Measurements from ENCODE around the gene IGF1R.
"Not testable (repeated sequence)": the region's sequence is repeated elsewhere in the genome, so short reads cannot be mapped to it uniquely, and the experiment has no call there.

IGF1R gene

GRCh38 chr15:98611808-98612207 lies 36.5 kb upstream of the IGF1R start:
- Histone ChIP-seq H3K9me3 (no peaks in the 10 kb centered on the region), H3K4me3 (ENCODE audit: low read depth in 1 of 2, low read length in 1 of 2) (no peak overlapping the region), H3K36me3 (no peaks in the 10 kb centered on the region), H3K4me1 (ENCODE audit: control insufficient read depth in 1 of 2, insufficient read depth in 1 of 2, low read depth in 1 of 2, low read length in 1 of 2) (peaks cover 30 to 32% of the 10 kb centered on the region in 2 experiments), H3K27me3 (peaks cover 6% of the 10 kb centered on the region), H3K27ac (peak overlapping the region; percentile 57)
- TF ChIP-seq, protein P1, sequence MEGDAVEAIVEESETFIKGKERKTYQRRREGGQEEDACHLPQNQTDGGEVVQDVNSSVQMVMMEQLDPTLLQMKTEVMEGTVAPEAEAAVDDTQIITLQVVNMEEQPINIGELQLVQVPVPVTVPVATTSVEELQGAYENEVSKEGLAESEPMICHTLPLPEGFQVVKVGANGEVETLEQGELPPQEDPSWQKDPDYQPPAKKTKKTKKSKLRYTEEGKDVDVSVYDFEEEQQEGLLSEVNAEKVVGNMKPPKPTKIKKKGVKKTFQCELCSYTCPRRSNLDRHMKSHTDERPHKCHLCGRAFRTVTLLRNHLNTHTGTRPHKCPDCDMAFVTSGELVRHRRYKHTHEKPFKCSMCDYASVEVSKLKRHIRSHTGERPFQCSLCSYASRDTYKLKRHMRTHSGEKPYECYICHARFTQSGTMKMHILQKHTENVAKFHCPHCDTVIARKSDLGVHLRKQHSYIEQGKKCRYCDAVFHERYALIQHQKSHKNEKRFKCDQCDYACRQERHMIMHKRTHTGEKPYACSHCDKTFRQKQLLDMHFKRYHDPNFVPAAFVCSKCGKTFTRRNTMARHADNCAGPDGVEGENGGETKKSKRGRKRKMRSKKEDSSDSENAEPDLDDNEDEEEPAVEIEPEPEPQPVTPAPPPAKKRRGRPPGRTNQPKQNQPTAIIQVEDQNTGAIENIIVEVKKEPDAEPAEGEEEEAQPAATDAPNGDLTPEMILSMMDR (IDR thresholded peaks at IDR 0.05): no peak

DNA sequence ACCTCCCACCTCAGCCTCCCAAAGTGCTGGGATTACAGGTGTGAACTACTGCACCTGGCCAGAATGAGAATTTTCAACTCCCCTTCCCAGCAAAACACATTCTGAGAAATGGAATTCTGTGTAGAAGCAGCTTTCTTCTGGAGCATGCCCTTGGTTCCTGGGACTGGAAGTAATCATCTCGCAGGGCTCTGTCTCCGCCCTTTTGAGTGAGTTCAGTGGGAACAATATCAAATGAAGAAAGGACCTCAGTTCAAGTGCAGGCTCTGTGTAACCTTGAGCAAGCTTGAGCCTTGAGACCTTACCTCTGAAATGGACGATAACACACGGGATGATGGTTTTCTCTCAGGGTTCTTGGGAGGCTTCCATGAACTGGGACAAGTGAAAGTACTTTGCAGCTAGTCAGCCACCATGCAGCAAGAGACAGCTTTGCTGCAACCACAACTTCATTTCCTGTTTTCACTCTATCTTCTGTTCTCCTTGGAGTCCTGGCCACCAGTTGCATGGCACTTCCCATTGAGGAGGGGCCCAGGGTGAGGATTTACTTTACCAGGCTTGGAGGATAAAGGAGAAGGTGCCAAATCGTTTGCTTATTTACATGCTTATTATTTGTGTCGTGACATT lies 35.7 kb upstream of the IGF1R start:
- H3K9me3 ChIP-seq: no peaks in the 10 kb centered on the region
- TF ChIP-seq, protein P1 (IDR thresholded peaks at IDR 0.05): no peak
- H3K4me1 ChIP-seq (ENCODE audit: control insufficient read depth in 1 of 2, insufficient read depth in 1 of 2, low read depth in 1 of 2, low read length in 1 of 2): peaks cover 30 to 32% of the 10 kb centered on the region in 2 experiments
- H3K27ac ChIP-seq: peak overlapping the region; percentile 57
- H3K36me3 ChIP-seq: no peaks in the 10 kb centered on the region
- H3K4me3 ChIP-seq (ENCODE audit: low read depth in 1 of 2, low read length in 1 of 2): peak overlapping the region; percentile 6 to 32
- peaks cover 12% of the 10 kb centered on the region for H3K27me3 ChIP-seq

DNA sequence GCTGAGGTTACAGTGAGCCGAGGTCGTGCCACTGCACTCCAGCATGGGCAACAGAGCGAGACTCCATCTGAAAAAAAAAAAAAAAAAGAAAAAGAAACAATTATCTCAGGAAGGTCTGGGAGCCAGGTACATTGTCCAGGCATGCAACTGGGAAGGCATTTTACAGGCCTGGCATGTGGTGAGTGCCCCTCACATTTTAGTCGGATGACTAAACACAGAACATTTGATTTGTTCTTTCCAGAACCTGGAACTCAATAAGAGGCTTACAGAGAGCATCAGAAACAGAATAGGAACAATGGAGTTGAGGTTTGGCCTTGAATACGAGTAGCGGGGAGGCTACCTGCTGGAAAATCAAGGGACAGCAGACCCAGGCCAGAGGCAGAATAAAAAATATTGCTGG lies 33.7 kb upstream of the IGF1R start:
- no peaks in the 10 kb centered on the region for H3K9me3 ChIP-seq
- H3K27me3 ChIP-seq: peaks cover 29% of the 10 kb centered on the region
- H3K27ac ChIP-seq: no peak overlapping the region
- no peak overlapping the region for H3K4me3 ChIP-seq (ENCODE audit: low read depth in 1 of 2, low read length in 1 of 2)
- no peaks in the 10 kb centered on the region for H3K36me3 ChIP-seq
- peaks cover 30 to 32% of the 10 kb centered on the region in 2 experiments for H3K4me1 ChIP-seq (ENCODE audit: control insufficient read depth in 1 of 2, insufficient read depth in 1 of 2, low read depth in 1 of 2, low read length in 1 of 2)
- TF ChIP-seq, protein P1 (IDR thresholded peaks at IDR 0.05): no peak

DNA sequence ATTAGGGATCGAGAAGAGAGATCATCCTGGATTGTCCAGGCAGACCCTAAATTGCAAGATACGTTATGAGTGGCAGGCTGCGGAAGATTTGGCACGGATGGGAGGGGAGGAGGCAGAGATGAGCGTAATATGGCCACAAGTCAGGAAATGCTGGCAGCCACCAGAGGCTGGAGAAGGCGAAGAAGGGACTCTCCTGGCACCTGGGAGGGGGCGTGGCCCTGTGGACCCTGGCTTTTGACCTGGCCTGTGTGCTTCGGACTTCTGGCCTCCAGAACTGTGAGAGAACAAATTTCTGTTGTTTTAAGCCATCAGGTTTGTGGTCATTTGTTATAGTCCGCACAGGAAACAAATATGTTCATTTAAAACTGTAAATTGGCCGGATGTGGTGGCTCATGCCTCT lies 31.9 kb upstream of the IGF1R start:
- no peaks in the 10 kb centered on the region for H3K36me3 ChIP-seq
- H3K27ac ChIP-seq: no peak overlapping the region
- TF ChIP-seq, protein P1 (IDR thresholded peaks at IDR 0.05): no peak
- peaks cover 20 to 22% of the 10 kb centered on the region in 2 experiments for H3K4me1 ChIP-seq (ENCODE audit: control insufficient read depth in 1 of 2, insufficient read depth in 1 of 2, low read depth in 1 of 2, low read length in 1 of 2)
- no peaks in the 10 kb centered on the region for H3K9me3 ChIP-seq
- H3K27me3 ChIP-seq: peaks cover 46% of the 10 kb centered on the region
- no peak overlapping the region for H3K4me3 ChIP-seq (ENCODE audit: low read depth in 1 of 2, low read length in 1 of 2)

GRCh38 chr15:98617328-98617980 lies 30.9 kb upstream of the IGF1R start:
- Histone ChIP-seq H3K4me3 (ENCODE audit: low read depth in 1 of 2, low read length in 1 of 2) (no peak overlapping the region), H3K27ac (no peak overlapping the region), H3K27me3 (peaks cover 57% of the 10 kb centered on the region), H3K36me3 (no peaks in the 10 kb centered on the region), H3K4me1 (ENCODE audit: control insufficient read depth in 1 of 2, insufficient read depth in 1 of 2, low read depth in 1 of 2, low read length in 1 of 2) (peaks cover 10 to 11% of the 10 kb centered on the region in 2 experiments), H3K9me3 (no peaks in the 10 kb centered on the region)
- TF ChIP-seq, protein P1 (IDR thresholded peaks at IDR 0.05): no peak

DNA sequence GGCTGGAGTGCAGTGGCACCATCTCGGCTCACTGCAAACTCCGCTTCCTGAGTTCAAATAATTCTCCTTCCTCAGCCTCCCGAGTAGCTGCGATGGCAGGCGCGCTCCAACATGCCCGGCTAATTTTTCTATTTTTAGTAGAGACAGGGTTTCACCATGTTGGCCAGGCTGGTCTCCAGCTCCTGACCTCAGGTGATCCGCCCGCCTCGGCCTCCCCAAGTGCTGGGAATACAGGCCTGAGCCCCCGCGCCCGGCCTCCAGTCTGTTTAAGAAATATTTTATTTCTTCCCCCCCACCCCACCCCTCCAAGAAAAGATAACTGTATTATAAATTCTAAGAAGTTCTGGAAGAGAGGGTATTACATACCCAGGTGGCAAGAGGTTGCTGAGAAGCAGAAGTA lies 29.8 kb upstream of the IGF1R start:
- H3K4me3 ChIP-seq (ENCODE audit: low read depth in 1 of 2, low read length in 1 of 2); H3K36me3 ChIP-seq; H3K9me3 ChIP-seq; H3K27ac ChIP-seq; H3K4me1 ChIP-seq (ENCODE audit: control insufficient read depth in 1 of 2, insufficient read depth in 1 of 2, low read depth in 1 of 2, low read length in 1 of 2): not testable (repeated sequence)
- H3K27me3 ChIP-seq: peaks cover 68% of the 10 kb centered on the region

Measured in neutrophil (primary cell).